A549 (cell line): ENCODE data around the gene DOCK6. TPM values are rescaled to one million over a fixed set of nuclear protein-coding genes. Genes with fewer than 3 reads are reported as not detected.

Source experiments
- ATAC-seq, 2 experiments: fragments of 200-7000 bp in 1 of 2; fragments of >200 bp in 1 of 2; cut with Nextera tagmentation in 1 of 2; cut with Tn5 transposase in 1 of 2; 3 replicates each; pipeline versions ENCODE4 v1.8.0 to v1.9.1; 2018 to 2020; ENCODE audit warnings: mild to moderate bottlenecking in 1 of 2, moderate library complexity in 1 of 2
- CTCF ChIA-PET: fragments of 300-600 bp; sonication (Branson Sonifier 250); formaldehyde crosslinking; extraction: SDS; loops from one replicate; lab custom pipeline; 2021; ENCODE audit warnings: antibody characterized with exemption, inconsistent platforms; lab: Yijun Ruan, JAX
- POLR2A ChIA-PET: fragments of 350-600 bp; formaldehyde crosslinking; extraction: SDS; loops from one replicate; lab custom pipeline; 2021; ENCODE audit warnings: antibody characterized with exemption, inconsistent platforms; lab: Yijun Ruan, JAX
- DNase-seq, 2 experiments: peaks; one replicate each; pipeline versions ENCODE4 v3.0.0 to v3.0.0-alpha.2; 2011 to 2016; ENCODE audit warnings: low read depth in 1 of 2, low spot score in 1 of 2
- FAIRE-seq: peaks from 2 replicates; lab custom pipeline; 2011; peaks lifted over from hg19 to GRCh38; lab: Jason Lieb, UNC
- H3K27ac ChIP-seq, 2 experiments: fragments of >200 bp; sonication (Bioruptor Twin); formaldehyde crosslinking; 3 replicates each; pipeline ENCODE4 v1.5.1; 2016 to 2017
- H3K4me1 ChIP-seq: fragments of >200 bp; sonication (Bioruptor Twin); formaldehyde crosslinking; 3 replicates; pipeline ENCODE4 v1.6.1; 2016
- H3K4me2 ChIP-seq: fragments of >200 bp; sonication (Bioruptor Twin); formaldehyde crosslinking; 3 replicates; pipeline ENCODE4 v1.6.1; 2016
- H3K4me3 ChIP-seq: fragments of >200 bp; sonication (Bioruptor Twin); formaldehyde crosslinking; 3 replicates; pipeline ENCODE4 v1.5.1; 2016
- H3K9me3 ChIP-seq: fragments of >200 bp; sonication (Bioruptor Twin); formaldehyde crosslinking; 3 replicates; pipeline ENCODE4 v1.6.1; 2016
- BHLHE40 ChIP-seq: IDR thresholded peaks from 2 replicates; pipeline ENCODE4 v1.6.1; 2012; ENCODE audit warnings: low read depth, low read length, inconsistent platforms
- CBX8 ChIP-seq: fragments of 200-600 bp; sonication (generic); IDR thresholded peaks from 2 replicates; pipeline ENCODE4 v1.6.1; 2016
- CHD4 ChIP-seq: fragments of 200-600 bp; sonication (generic); IDR thresholded peaks from 2 replicates; pipeline ENCODE4 v1.6.1; 2016; ENCODE audit warnings: antibody characterized with exemption, mild to moderate bottlenecking, borderline replicate concordance
- EHF ChIP-seq: fragments of 250-450 bp; sonication (Bioruptor Pico); IDR thresholded peaks from 2 replicates; pipeline ENCODE4 v1.5.0; 2020; ENCODE audit warnings: mild to moderate bottlenecking
- EHMT2 ChIP-seq: fragments of 200-600 bp; sonication (generic); IDR thresholded peaks from 2 replicates; pipeline ENCODE4 v1.6.1; 2016; ENCODE audit warnings: antibody characterized with exemption, low read depth, mild to moderate bottlenecking, moderate library complexity
- EP300 ChIP-seq, 2 experiments: fragments of >200 bp; sonication (Bioruptor Twin); formaldehyde crosslinking; IDR thresholded peaks; 2 replicates in 1 of 2; 3 replicates in 1 of 2; pipeline ENCODE4 v1.6.1; 2016 to 2017
- FOSL2 ChIP-seq, 2 experiments: fragments of 450-650 bp in 1 of 2; fragments of >200 bp in 1 of 2; sonication (Bioruptor Twin) in 1 of 2; formaldehyde crosslinking; IDR thresholded peaks; 2 replicates each; pipeline versions ENCODE4 v1.5.0 to v1.6.1; 2016 to 2020; ENCODE audit warnings: mild to moderate bottlenecking in 1 of 2, moderate library complexity in 1 of 2
- HDAC2 ChIP-seq: fragments of 200-600 bp; sonication (generic); IDR thresholded peaks from 2 replicates; pipeline ENCODE4 v1.6.1; 2016
- HOXA7 ChIP-seq: fragments of 250-450 bp; sonication (Bioruptor Pico); IDR thresholded peaks from 2 replicates; pipeline ENCODE4 v1.5.0; 2020; ENCODE audit warnings: mild to moderate bottlenecking, moderate library complexity
- HOXB13 ChIP-seq: fragments of 250-450 bp; sonication (Bioruptor Pico); IDR thresholded peaks from 2 replicates; pipeline ENCODE4 v1.5.0; 2020; ENCODE audit warnings: low read depth, mild to moderate bottlenecking, moderate library complexity
- JUNB ChIP-seq: fragments of >200 bp; sonication (Bioruptor Twin); formaldehyde crosslinking; IDR thresholded peaks from 2 replicates; pipeline ENCODE4 v1.6.1; 2016
- KDM5A ChIP-seq: fragments of 200-600 bp; sonication (generic); IDR thresholded peaks from 2 replicates; pipeline ENCODE4 v1.6.1; 2016; ENCODE audit warnings: antibody characterized with exemption, mild to moderate bottlenecking
- MAFK ChIP-seq: fragments of 450-650 bp; IDR thresholded peaks from 2 replicates; pipeline ENCODE4 v1.6.1; 2014; ENCODE audit not compliant: partially characterized antibody
- MAZ ChIP-seq: fragments of 150-350 bp; IDR thresholded peaks from 2 replicates; pipeline ENCODE4 v1.6.1; 2014; ENCODE audit warnings: antibody characterized with exemption, low read depth, low read length, borderline replicate concordance
- NPAS2 ChIP-seq: fragments of 250-450 bp; sonication (Bioruptor Pico); IDR thresholded peaks from 2 replicates; pipeline ENCODE4 v1.8.0; 2022; ENCODE audit warnings: mild to moderate bottlenecking, moderate library complexity, borderline replicate concordance
- NR3C1 ChIP-seq: fragments of >200 bp; sonication (Bioruptor Twin); formaldehyde crosslinking; IDR thresholded peaks from 3 replicates; pipeline ENCODE4 v1.6.1; 2017
- POLR2AphosphoS2 ChIP-seq: conservative IDR thresholded peaks from 2 replicates; pipeline ENCODE4 v1.6.1; 2012; ENCODE audit warnings: low read length, improper control_type of control experiment, inconsistent platforms
- RAD21 ChIP-seq, 2 experiments: fragments of >200 bp in 1 of 2; sonication (Bioruptor Twin) in 1 of 2; formaldehyde crosslinking in 1 of 2; IDR thresholded peaks in 1 of 2; conservative IDR thresholded peaks in 1 of 2; 2 replicates in 1 of 2; 3 replicates in 1 of 2; pipeline ENCODE4 v1.6.1; 2012 to 2018; ENCODE audit warnings: inconsistent platforms in 1 of 2
- SMC3 ChIP-seq: fragments of >200 bp; sonication (Bioruptor Twin); formaldehyde crosslinking; IDR thresholded peaks from 3 replicates; pipeline ENCODE4 v1.6.1; 2018; ENCODE audit warnings: inconsistent platforms
- ZFP36 ChIP-seq: fragments of 450-650 bp; IDR thresholded peaks from 2 replicates; pipeline ENCODE4 v1.6.1; 2014; ENCODE audit warnings: borderline replicate concordance; ENCODE audit not compliant: partially characterized antibody
- ZSCAN20 ChIP-seq: fragments of 250-450 bp; sonication (Bioruptor Pico); IDR thresholded peaks from 2 replicates; pipeline ENCODE4 v1.8.0; 2022; ENCODE audit warnings: mild to moderate bottlenecking, moderate library complexity
- WGBS: methylation state at CpG from one replicate; pipeline ENCODE4 v1.1.6; 2017; ENCODE audit errors: missing lambda C conversion rate; 5-methylcytosine and 5-hydroxymethylcytosine counted together
- polyA plus RNA-seq, 4 experiments: library from polyadenylated mRNA; depleted of rRNA in 3 of 4; stranded (reverse); fragments of >200 nt; fragmentation: RNase III in 1 of 4; extraction: RNeasy Plus Mini Kit Qiagen cat#74134 plus additional on column Dnase treatment in 1 of 4; gene quantifications; 2 replicates in 3 of 4; 3 replicates in 1 of 4; pipeline ENCODE4 v1.2.3, GENCODE V29; 2011 to 2017
- TF ChIP-seq, protein P1 (sequence below): IDR thresholded peaks from 2 replicates; pipeline ENCODE4 v1.6.1; 2012
- TF ChIP-seq, protein P2 (sequence below): fragments of >200 bp; sonication (Bioruptor Twin); formaldehyde crosslinking; IDR thresholded peaks from 3 replicates; pipeline ENCODE4 v1.5.1; 2016

DOCK6 gene
- polyA plus RNA-seq, 2 of the 4 experiments (the other 2 are of a cell fraction), result 7.6 to 8.0 TPM

DNA sequence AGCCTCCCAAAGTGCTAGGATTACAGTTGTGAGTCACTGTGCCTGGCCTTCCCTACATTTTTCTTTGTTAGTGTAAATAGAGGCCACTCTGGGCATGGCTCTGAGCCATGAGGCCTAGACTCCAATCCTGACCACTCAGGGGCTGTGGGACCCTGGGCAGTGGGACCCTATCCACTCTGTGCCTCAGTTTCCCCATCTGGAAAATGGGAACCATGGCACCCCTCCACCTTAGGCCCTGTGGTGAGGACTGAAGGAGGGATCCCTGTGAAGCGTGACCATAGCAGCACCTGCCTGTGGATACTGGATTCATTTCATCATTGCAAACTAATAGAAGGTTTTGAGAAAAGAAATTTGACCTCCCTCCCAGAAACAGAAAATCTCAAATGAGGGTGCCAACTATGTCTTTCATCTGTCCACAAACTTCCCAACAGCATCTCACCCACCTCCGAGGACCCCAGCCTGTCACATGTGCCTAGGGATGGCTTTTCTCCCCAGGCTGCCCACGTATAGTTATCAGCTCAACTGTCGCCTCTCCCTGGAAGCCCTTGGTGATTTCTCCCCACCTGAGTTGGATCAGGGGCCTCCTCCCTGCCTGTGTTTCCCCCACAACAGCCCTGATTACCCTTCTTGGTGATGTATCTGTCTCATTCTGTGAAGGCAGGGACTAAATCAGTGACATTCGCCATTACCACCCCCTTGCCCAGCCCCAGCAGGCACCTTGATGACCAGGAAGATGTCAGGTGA lies 17.3 kb downstream of the DOCK6 start:
- 91% methylated on average over 5 of the region's 5 CpGs for WGBS
- Histone ChIP-seq H3K4me2 (no peak overlapping the region), H3K4me3 (no peak overlapping the region), H3K27ac (no peak overlapping the region), H3K9me3 (no peaks in the 10 kb centered on the region), H3K4me1 (0 out of 3 replicates have a peak, but pooled peaks cover 4% of the 10 kb centered on the region)
- DNase-seq (no peak), FAIRE-seq (no peak), ATAC-seq (no peak)
- peak; percentile 84 for TF ChIP-seq ZFP36
- TF ChIP-seq EHF (CRISPR knock-in tag), result no peak
- ChIA-PET CTCF (interaction anchor here (0.9 kb wide), 1 partner anchor 24 kb away, joined by 5 read pairs; no protein-coding TSS in a partner anchor), POLR2A (no interaction called here)

DNA sequence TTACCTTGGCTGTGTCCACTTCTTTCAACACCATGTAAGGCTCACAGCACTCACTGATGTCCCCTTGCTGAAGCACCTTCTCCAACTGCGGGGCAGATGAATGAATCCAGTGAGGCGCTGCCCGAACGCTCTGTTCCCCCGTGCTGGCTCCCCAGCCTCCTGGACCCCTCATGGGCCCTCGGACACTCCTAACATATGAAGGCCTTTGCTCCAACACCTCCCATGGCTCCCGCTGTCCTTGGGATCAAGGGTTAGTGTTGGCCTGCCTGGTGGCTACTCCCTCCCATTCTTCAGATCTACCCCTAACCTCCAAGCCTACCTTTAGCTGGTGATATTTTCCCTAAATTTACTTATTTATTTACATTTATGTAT lies 18.5 kb downstream of the DOCK6 start:
- no peak for FAIRE-seq
- Histone ChIP-seq H3K4me2 (peak overlapping the region; percentile 73), H3K4me1 (0 out of 3 replicates have a peak, but pooled peaks cover 4% of the 10 kb centered on the region), H3K27ac (peak overlapping the region in 1 of 2 experiments; percentile 58; a peak in 2 of 6 replicates), H3K4me3 (no peak overlapping the region), H3K9me3 (no peaks in the 10 kb centered on the region)
- no peak for DNase-seq
- TF ChIP-seq HOXB13 (CRISPR knock-in tag) (no peak), POLR2AphosphoS2 (no peak), CBX8 (no peak)
- POLR2A ChIA-PET, result no interaction called here
- ATAC-seq, result no peak; a peak in 1 of 6 replicates
- CTCF ChIA-PET, result interaction anchor here (0.6 to 2.2 kb wide), 16 partner anchors 8 to 238 kb away, joined by 3 to 12 read pairs (median 4); no protein-coding TSS in a partner anchor
- 97% methylated on average over 7 of the region's 7 CpGs for WGBS

DNA sequence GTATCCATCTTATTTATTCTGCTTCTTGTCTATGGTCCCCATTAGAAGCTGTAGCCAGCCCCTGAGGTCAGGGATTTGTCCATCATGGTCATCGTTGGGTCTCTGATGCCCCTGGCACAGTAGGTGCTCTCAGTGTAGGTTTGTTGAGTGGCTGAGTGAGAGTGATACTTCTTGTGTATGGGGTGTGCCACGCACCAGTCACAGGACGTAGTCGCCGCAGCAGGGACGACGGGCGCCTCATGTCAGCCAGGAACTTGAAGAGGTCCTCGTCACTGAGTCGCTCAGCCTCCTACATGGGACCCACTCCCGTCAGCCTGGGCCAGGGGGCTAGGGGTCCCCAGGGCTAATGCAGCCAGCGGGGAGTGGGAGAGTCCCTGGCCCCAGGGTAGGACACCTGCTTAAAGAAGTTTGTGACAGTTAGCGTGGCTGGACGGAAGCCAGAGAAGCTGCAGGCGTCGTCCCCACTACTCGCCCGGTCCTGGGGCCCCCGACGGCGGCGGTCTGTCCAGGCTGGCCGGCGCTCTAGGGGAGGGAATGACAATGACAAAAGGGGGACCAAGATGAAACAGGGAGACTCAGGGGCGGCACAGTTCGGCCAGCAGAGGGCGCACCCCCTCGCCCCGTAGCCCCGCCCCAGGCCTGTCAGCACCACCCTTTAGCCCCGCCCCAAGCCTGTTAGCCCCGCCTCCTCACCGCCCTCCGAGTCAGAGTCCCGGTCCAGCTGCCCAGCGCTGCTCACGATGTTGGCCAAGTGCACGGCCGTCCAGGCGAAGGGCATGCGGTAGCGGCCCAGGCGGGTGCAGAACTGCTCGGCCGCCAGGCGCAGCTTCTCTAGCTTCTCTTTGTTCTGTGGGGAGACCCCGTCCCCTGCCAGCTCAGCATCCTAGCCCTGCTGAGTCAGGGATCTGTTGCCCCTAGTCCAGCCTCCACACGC lies 19.2 kb downstream of the DOCK6 start:
- POLR2A ChIA-PET, result interaction anchor here (0.6 kb wide), 1 partner anchor 209 kb away, joined by 8 read pairs; no protein-coding TSS in a partner anchor
- DNase-seq, result peak; percentile 80 to 87

More for the DNA sequence above, 19.2 kb downstream of the DOCK6 start:
- peak overlapping the region; percentile 73 for H3K4me2 ChIP-seq
- TF ChIP-seq MAZ (no peak), HDAC2 (no peak), SMC3 (peak; percentile 69), RAD21 (conservative IDR thresholded peaks at IDR 0.05 in 1 of 2, IDR thresholded peaks at IDR 0.05 in 1 of 2) (peak; percentile 15 to 51; a peak in 3 of 5 replicates), NPAS2 (no peak), CHD4 (no peak), MAFK (peak; percentile 84), NR3C1 (no peak), KDM5A (no peak), JUNB (no peak), POLR2AphosphoS2 (no peak), HOXA7 (CRISPR knock-in tag) (no peak), BHLHE40 (no peak), FOSL2 (IDR thresholded peaks at IDR 0.05) (no peak), FOSL2 (CRISPR knock-in tag; IDR thresholded peaks at IDR 0.05) (no peak), HOXB13 (CRISPR knock-in tag) (no peak), EHMT2 (no peak), ZSCAN20 (CRISPR knock-in tag) (no peak), EP300 (IDR thresholded peaks at IDR 0.05) (no peak)
- TF ChIP-seq, protein P1, sequence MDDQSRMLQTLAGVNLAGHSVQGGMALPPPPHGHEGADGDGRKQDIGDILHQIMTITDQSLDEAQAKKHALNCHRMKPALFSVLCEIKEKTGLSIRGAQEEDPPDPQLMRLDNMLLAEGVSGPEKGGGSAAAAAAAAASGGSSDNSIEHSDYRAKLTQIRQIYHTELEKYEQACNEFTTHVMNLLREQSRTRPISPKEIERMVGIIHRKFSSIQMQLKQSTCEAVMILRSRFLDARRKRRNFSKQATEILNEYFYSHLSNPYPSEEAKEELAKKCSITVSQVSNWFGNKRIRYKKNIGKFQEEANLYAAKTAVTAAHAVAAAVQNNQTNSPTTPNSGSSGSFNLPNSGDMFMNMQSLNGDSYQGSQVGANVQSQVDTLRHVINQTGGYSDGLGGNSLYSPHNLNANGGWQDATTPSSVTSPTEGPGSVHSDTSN, result no peak
- TF ChIP-seq, protein P2, sequence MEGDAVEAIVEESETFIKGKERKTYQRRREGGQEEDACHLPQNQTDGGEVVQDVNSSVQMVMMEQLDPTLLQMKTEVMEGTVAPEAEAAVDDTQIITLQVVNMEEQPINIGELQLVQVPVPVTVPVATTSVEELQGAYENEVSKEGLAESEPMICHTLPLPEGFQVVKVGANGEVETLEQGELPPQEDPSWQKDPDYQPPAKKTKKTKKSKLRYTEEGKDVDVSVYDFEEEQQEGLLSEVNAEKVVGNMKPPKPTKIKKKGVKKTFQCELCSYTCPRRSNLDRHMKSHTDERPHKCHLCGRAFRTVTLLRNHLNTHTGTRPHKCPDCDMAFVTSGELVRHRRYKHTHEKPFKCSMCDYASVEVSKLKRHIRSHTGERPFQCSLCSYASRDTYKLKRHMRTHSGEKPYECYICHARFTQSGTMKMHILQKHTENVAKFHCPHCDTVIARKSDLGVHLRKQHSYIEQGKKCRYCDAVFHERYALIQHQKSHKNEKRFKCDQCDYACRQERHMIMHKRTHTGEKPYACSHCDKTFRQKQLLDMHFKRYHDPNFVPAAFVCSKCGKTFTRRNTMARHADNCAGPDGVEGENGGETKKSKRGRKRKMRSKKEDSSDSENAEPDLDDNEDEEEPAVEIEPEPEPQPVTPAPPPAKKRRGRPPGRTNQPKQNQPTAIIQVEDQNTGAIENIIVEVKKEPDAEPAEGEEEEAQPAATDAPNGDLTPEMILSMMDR, result peak; percentile 62
- peak; percentile 89 to 94 for ATAC-seq
- no peak for FAIRE-seq
- 24% methylated on average over 10 of the region's 48 CpGs for WGBS
- H3K9me3 ChIP-seq, result no peaks in the 10 kb centered on the region
- CTCF ChIA-PET, result interaction anchor here (0.6 to 2.2 kb wide), 20 partner anchors 8 to 239 kb away, joined by 3 to 12 read pairs (median 4); no protein-coding TSS in a partner anchor
- H3K4me3 ChIP-seq, result no peak overlapping the region
- 0 out of 3 replicates have a peak, but pooled peaks cover 4% of the 10 kb centered on the region for H3K4me1 ChIP-seq
- H3K27ac ChIP-seq, result peak overlapping the region in 1 of 2 experiments; percentile 60; a peak in 2 of 6 replicates
